Measurements from ENCODE around the gene MIOS. TPM values are rescaled to one million over a fixed set of nuclear protein-coding genes. Genes with fewer than 3 reads are reported as not detected.

MIOS gene
- polyA plus RNA-seq, 2 of the 4 experiments (the other 2 are of a cell fraction): 19.1 to 49.1 TPM

GRCh38 chr7:7620644-7621210 is 54.0 kb downstream of the MIOS start:
- DNase-seq (ENCODE audit: low read depth in 1 of 2, low spot score in 1 of 2) (no peak), ATAC-seq (no peak), FAIRE-seq (no peak)
- no peak overlapping the region for H3K4me3 ChIP-seq
- H3K9me3 ChIP-seq: no peaks in the 10 kb centered on the region
- POLR2A ChIA-PET: no interaction called here
- H3K27ac ChIP-seq: no peak overlapping the region
- TF ChIP-seq BCL3 (IDR thresholded peaks at IDR 0.05): no peak
- TF ChIP-seq BHLHE40 (IDR thresholded peaks at IDR 0.05; ENCODE audit: low read depth, low read length): no peak
- no peak for TF ChIP-seq HOXB5 (CRISPR knock-in tag; IDR thresholded peaks at IDR 0.05)
- TF ChIP-seq NFE2L2 (conservative IDR thresholded peaks at IDR 0.05; ENCODE audit: low read length): no peak
- no peak overlapping the region for H3K4me2 ChIP-seq
- no peaks in the 10 kb centered on the region for H3K4me1 ChIP-seq
- CTCF ChIA-PET: no interaction called here

GRCh38 chr7:7628476-7628875 is 61.8 kb downstream of the MIOS start:
- FAIRE-seq: no peak
- Histone ChIP-seq H3K27ac (no peak overlapping the region), H3K4me1 (no peaks in the 10 kb centered on the region), H3K4me3 (no peak overlapping the region), H3K9me3 (peaks cover 11% of the 10 kb centered on the region), H3K4me2 (no peak overlapping the region)
- DNase-seq (ENCODE audit: low read depth in 1 of 2, low spot score in 1 of 2): no peak
- POLR2A ChIA-PET: no interaction called here
- 25% methylated on average over 1 of the region's 1 CpG for WGBS (ENCODE audit: missing lambda C conversion rate)
- CTCF ChIA-PET: interaction anchor here (0.6 kb wide), 1 partner anchor 1695 kb away, joined by 3 read pairs; no protein-coding TSS in a partner anchor
- ATAC-seq: no peak
- TF ChIP-seq BCL3 (IDR thresholded peaks at IDR 0.05) (no peak), TFCP2L1 (CRISPR knock-in tag; IDR thresholded peaks at IDR 0.05) (no peak), USF2 (IDR thresholded peaks at IDR 0.05) (no peak), ELK1 (IDR thresholded peaks at IDR 0.05; ENCODE audit: low read depth, low read length) (no peak), CBX8 (IDR thresholded peaks at IDR 0.05) (no peak), SMC3 (IDR thresholded peaks at IDR 0.05) (no peak), ZFP36 (IDR thresholded peaks at IDR 0.05; ENCODE audit: borderline replicate concordance, partially characterized antibody) (no peak), GATA3 (IDR thresholded peaks at IDR 0.05; ENCODE audit: borderline replicate concordance) (no peak), FOSB (CRISPR knock-in tag; IDR thresholded peaks at IDR 0.05) (no peak), RARB (CRISPR knock-in tag; IDR thresholded peaks at IDR 0.05) (no peak), RCOR1 (IDR thresholded peaks at IDR 0.05; ENCODE audit: low read depth, low read length) (no peak), NR3C1 (IDR thresholded peaks at IDR 0.05) (no peak), ZSCAN20 (CRISPR knock-in tag; IDR thresholded peaks at IDR 0.05) (no peak)

- H3K27ac ChIP-seq: no peak overlapping the region
- no peak overlapping the region for H3K4me2 ChIP-seq
- FAIRE-seq (no peak), ATAC-seq (no peak), DNase-seq (ENCODE audit: low read depth in 1 of 2, low spot score in 1 of 2) (no peak)
- ChIA-PET CTCF (interaction anchor here (1.4 kb wide), 1 partner anchor 15 kb away, joined by 4 read pairs; no protein-coding TSS in a partner anchor), POLR2A (no interaction called here)
- H3K4me1 ChIP-seq: no peaks in the 10 kb centered on the region
- H3K9me3 ChIP-seq: peaks cover 11% of the 10 kb centered on the region
- WGBS (ENCODE audit: missing lambda C conversion rate): 87% methylated on average over 1 of the region's 1 CpG
- no peak overlapping the region for H3K4me3 ChIP-seq
- TF ChIP-seq SREBF2 (IDR thresholded peaks at IDR 0.05): no peak
- TF ChIP-seq HEYL (CRISPR knock-in tag; IDR thresholded peaks at IDR 0.05): no peak
- TF ChIP-seq HOXB5 (CRISPR knock-in tag; IDR thresholded peaks at IDR 0.05): no peak
- TF ChIP-seq POLR2A (IDR thresholded peaks at IDR 0.05; ENCODE audit: low read length): no peak
Measured at GRCh38 chr7:7630626-7631329, 64.1 kb downstream of the MIOS start.

Measured in A549 (cell line).